ENCODE results near the gene STT3A. TPM values are rescaled to one million over a fixed set of nuclear protein-coding genes. Genes with fewer than 3 reads are reported as not detected.

STT3A gene
- total and polyA plus RNA-seq, 12 donors: 28.4 to 208 (median 115) TPM

- H3K9me3 ChIP-seq (replicated peaks in 1 of 3): no peaks in the 10 kb centered on the region
- H3K27me3 ChIP-seq: no peaks in the 10 kb centered on the region
- peaks cover 6 to 18% of the 10 kb centered on the region in 2 donors for H3K4me1 ChIP-seq (replicated peaks in 1 of 2)
- H3K27ac ChIP-seq: peak overlapping the region; percentile 57 to 93 (median 88)
- peak overlapping the region; percentile 13 to 62 (median 46) for H3K4me3 ChIP-seq
- WGBS, 4 donors: 1 to 4% (median 2%) methylated on average over 11 to 20 of the region's 20 CpGs
- intact Hi-C loops (cut with DNase I): loop anchor here (10.0 kb wide), 1 partner anchor 250 kb away; no protein-coding TSS in a partner anchor
- DNase-seq: no peak
- H3K36me3 ChIP-seq (replicated peaks in 1 of 2): peaks cover 0 to 18% of the 10 kb centered on the region in 2 donors
- TF ChIP-seq, protein P1, sequence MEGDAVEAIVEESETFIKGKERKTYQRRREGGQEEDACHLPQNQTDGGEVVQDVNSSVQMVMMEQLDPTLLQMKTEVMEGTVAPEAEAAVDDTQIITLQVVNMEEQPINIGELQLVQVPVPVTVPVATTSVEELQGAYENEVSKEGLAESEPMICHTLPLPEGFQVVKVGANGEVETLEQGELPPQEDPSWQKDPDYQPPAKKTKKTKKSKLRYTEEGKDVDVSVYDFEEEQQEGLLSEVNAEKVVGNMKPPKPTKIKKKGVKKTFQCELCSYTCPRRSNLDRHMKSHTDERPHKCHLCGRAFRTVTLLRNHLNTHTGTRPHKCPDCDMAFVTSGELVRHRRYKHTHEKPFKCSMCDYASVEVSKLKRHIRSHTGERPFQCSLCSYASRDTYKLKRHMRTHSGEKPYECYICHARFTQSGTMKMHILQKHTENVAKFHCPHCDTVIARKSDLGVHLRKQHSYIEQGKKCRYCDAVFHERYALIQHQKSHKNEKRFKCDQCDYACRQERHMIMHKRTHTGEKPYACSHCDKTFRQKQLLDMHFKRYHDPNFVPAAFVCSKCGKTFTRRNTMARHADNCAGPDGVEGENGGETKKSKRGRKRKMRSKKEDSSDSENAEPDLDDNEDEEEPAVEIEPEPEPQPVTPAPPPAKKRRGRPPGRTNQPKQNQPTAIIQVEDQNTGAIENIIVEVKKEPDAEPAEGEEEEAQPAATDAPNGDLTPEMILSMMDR (IDR thresholded peaks at IDR 0.05): no peak
- no peak for TF ChIP-seq POLR2A (IDR thresholded peaks at IDR 0.05)
Observed at GRCh38 chr11:125625225-125625629, 32.6 kb downstream of the STT3A start.

DNA sequence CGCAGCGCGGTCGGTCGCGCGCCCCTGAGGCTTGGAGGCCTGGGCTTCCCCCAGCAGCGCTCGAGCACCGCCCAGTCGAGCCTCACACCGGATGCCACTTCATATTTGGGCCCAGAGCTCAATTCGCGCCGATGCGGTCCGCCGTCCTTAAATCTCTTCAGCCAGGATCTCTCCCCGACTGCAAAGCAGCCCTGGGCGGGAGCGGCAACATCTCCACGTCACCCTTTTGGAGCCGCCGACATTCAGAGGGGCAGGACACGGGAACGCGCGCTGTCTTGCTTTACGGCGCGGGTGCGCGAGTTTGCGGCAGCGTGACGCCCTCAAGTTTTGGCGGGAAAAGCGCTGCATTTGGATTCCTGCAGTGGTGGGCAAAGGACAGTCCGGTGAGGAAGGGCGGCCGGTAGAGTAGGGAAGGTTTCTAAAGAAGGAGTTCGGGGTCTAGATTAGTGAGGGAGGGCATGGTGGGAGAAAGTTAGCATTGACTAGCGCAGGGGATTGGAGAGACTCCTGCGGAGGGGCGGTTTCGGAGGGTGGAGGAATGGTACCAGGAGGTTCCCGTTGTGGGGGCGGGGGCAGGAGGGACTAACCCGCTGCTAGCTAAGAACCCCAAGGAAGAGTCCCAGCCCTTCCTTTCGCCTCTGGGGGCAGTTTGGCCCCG, 33.1 kb downstream of the STT3A start:
- DNase-seq: peak; percentile 85 to 92 (median 87)
- intact Hi-C loops (cut with DNase I): loop anchor here (10.0 kb wide), 1 partner anchor 249 kb away; no protein-coding TSS in a partner anchor
- H3K27ac ChIP-seq: peak overlapping the region; percentile 57 to 93 (median 88)
- TF ChIP-seq, protein P1 (IDR thresholded peaks at IDR 0.05): no peak
- peak; percentile 26 to 70 for TF ChIP-seq POLR2A (IDR thresholded peaks at IDR 0.05)
- no peaks in the 10 kb centered on the region for H3K9me3 ChIP-seq (replicated peaks in 1 of 3)
- peak overlapping the region; percentile 13 to 62 (median 46) for H3K4me3 ChIP-seq
- WGBS, 4 donors: 0 to 1% (median 0%) methylated on average over 13 to 51 of the region's 51 CpGs
- peaks cover 0 to 13% of the 10 kb centered on the region in 2 donors for H3K36me3 ChIP-seq (replicated peaks in 1 of 2)
- peaks cover 6 to 18% of the 10 kb centered on the region in 2 donors for H3K4me1 ChIP-seq (replicated peaks in 1 of 2)
- no peaks in the 10 kb centered on the region for H3K27me3 ChIP-seq

DNA sequence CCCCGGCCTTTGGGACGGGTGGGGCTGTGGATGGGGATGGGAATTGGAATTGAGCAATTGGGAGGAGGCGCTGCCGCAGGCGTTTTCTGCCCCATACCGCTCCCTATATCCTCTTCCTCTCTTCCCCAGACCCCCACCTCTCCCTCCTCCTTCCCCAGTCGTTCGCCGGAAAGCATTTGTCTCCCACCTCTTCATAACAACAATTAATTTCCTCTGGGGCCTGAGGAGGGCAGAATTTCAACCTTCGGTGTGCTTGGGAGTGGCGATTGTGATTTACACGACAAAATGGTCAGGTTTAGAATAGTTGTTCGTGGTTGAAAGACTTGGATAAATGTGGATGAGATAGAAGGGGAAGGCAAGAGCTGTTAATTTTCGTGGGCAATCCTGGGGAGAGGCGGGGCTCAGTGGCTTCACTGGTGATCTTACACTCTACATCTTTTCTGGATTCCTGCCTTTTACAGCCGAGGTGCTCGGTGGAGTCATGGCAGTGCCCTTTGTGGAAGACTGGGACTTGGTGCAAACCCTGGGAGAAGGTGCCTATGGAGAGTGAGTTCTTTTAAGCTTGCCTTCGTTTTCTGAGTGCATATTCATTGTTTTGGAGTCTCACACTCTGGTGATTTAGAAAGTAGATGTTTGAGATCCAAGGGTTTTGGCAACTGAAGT, 33.8 kb downstream of the STT3A start:
- intact Hi-C loops (cut with DNase I): loop anchor here (10.0 kb wide), 1 partner anchor 248 kb away; no protein-coding TSS in a partner anchor
- Histone ChIP-seq H3K4me3 (peak overlapping the region; percentile 13 to 62 (median 46)), H3K27ac (peak overlapping the region in 3 of 5 donors; percentile 88 to 93 (median 92)), H3K27me3 (no peaks in the 10 kb centered on the region), H3K9me3 (replicated peaks in 1 of 3) (no peaks in the 10 kb centered on the region), H3K4me1 (replicated peaks in 1 of 2) (peaks cover 6 to 18% of the 10 kb centered on the region in 2 donors), H3K36me3 (replicated peaks in 1 of 2) (peaks cover 0 to 6% of the 10 kb centered on the region in 2 donors)
- TF ChIP-seq, protein P1 (IDR thresholded peaks at IDR 0.05): peak in 1 of 6 experiments; percentile 16
- TF ChIP-seq POLR2A (IDR thresholded peaks at IDR 0.05): no peak
- 0 to 2% (median 0%) methylated on average over 13 to 18 of the region's 18 CpGs for WGBS, 4 donors
- DNase-seq: peak in 1 of 7 donors; percentile 13

DNA sequence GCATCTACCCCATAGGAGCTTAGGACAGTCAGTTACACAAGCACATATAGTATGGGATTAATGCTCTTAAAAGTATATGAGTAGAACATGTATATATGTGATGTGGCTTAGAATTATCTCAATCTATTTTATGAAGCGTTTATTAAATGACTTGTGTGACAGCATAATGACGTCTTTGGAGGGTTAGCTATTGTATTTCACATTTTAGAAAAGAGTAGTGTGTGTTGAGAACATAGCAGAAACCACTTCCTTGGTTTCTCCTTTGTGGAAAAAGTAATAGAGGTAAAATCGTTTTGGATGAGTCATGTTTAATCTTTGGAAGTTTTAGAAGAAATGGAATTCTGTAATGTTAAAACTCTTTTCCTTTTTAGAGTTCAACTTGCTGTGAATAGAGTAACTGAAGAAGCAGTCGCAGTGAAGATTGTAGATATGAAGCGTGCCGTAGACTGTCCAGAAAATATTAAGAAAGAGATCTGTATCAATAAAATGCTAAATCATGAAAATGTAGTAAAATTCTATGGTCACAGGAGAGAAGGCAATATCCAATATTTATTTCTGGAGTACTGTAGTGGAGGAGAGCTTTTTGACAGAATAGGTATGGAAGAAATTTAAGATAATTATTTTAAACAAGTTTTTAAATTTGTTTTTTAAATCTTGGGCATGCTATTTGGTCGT, 34.7 kb downstream of the STT3A start:
- H3K27ac ChIP-seq: no peak overlapping the region
- no peaks in the 10 kb centered on the region for H3K27me3 ChIP-seq
- intact Hi-C loops (cut with DNase I): loop anchor here (10.0 kb wide), 1 partner anchor 247 kb away; no protein-coding TSS in a partner anchor
- no peaks in the 10 kb centered on the region for H3K36me3 ChIP-seq (replicated peaks in 1 of 2)
- peaks cover 6 to 18% of the 10 kb centered on the region in 2 donors for H3K4me1 ChIP-seq (replicated peaks in 1 of 2)
- TF ChIP-seq POLR2A (IDR thresholded peaks at IDR 0.05): no peak
- TF ChIP-seq, protein P1 (IDR thresholded peaks at IDR 0.05): no peak
- no peak overlapping the region for H3K4me3 ChIP-seq
- no peaks in the 10 kb centered on the region for H3K9me3 ChIP-seq (replicated peaks in 1 of 3)
- no peak for DNase-seq
- WGBS, 4 donors: 69 to 76% (median 72%) methylated on average over 7 of the region's 7 CpGs

Measured in adrenal gland (tissue), 12 donors.